H4 (cell line): ENCODE measurements around the gene CPNE9. TPM values are rescaled to one million over a fixed set of nuclear protein-coding genes. Genes with fewer than 3 reads are reported as not detected.

Experiments
- DNase-seq: peaks from one replicate; pipeline ENCODE4 v3.0.0-alpha.2; 2015; ENCODE audit warnings: low spot score
- total RNA-seq: library from RNA; depleted of rRNA; stranded (reverse); fragments of >200 nt; shearing (Covaris generic); gene quantifications from 2 replicates; pipeline ENCODE4 v1.2.3, GENCODE V29; 2014; rRNA removed

The CPNE9 gene
- total RNA-seq, 1 experiment from 2014 or later: 0.31 TPM

DNA sequence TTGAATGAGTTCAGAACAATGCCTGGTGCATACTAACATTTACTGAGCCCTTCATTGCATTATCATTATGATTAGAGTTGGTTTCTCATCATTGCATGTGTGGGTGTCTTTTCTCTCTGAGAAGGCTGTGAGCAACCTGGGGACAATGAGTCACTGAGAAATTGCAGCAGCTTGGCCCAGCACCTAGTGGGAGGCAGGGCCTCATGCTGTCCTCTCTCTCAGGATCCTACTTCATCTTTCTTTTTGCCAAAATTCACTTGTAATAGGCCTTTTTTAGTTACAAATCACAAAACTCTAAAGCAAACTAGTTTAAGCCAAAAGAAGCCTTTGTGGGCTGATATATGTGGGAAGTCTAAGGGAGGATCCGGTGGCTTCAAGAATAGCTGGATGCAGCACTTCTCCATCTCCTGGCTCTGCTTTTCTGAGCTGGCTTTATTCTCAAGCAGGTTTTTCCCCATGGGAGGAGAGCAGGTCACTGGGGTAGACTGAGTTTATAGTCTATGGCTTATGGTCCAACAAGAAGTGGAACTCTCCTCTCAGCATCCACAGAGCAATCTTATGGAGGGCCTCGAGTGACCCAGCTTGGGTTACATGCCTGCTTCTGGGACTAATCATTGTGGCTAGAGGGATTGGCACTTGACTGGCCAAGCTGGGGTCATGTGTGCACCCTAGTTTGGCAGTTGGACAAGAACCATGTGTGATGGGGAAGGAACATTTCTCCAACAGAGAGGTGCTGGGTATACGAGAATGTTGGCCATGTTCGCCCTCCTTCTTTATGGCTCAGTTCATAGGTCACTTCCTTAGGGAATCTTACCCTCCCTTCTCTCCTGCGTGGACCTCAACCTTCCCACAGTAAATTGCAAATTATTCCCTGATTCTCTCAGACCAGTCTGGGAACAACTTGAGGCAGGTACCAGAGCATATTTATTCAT, 74.8 kb downstream of the CPNE9 start:
- DNase-seq: no peak

DNA sequence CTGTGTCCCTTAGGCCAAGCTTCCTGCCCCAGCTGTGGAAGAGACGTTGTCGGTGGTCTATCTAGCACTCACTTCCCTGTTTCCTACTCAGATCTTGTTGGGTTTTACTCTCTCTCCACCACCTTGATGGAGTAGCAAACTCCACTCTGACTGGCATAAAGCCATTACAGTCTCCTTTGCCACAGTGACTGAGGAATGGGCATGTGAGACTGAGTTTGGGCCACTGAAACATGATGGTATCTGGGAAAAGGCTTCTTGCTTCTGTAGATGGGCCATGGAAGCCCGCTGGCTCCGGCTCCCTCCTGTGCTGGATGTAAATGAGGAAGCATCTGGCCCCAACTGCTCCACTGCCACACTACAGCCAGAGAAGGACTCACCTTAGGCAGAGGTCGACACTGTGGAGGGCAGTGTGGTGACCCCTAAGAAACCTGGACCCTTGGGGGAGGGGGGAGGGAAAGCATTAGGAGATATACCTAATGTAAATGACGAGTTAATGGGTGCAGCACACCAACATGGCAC, 75.5 kb downstream of the CPNE9 start:
- no peak for DNase-seq

Other genes with a start within 250 kb of the CPNE9 start
- gene LHFPL4, start 150.0 kb upstream of the CPNE9 start, total RNA-seq: 0.02 TPM in 1 of 2 replicates, not detected in the other
- 20.2 and 24.4 TPM in 2 replicates for gene MTMR14, start 54.3 kb upstream of the CPNE9 start, total RNA-seq
- gene BRPF1, start 27.9 kb downstream of the CPNE9 start, total RNA-seq: 10.1 and 10.6 TPM in 2 replicates
- 12.9 and 13.0 TPM in 2 replicates for gene OGG1, start 46.1 kb downstream of the CPNE9 start, total RNA-seq
- 4.9 and 16.6 TPM in 2 replicates for gene CAMK1, start 66.1 kb downstream of the CPNE9 start, total RNA-seq
- gene TADA3, start 88.6 kb downstream of the CPNE9 start, total RNA-seq: 81.5 and 95.9 TPM in 2 replicates
- 227 and 296 TPM in 2 replicates for gene ARPC4, start 89.2 kb downstream of the CPNE9 start, total RNA-seq
- 4.4 and 5.4 TPM in 2 replicates for gene TTLL3, start 106.4 kb downstream of the CPNE9 start, total RNA-seq
- gene RPUSD3, start 140.2 kb downstream of the CPNE9 start, total RNA-seq: 33.7 and 44.5 TPM in 2 replicates
- not detected in 2 replicates for gene CIDEC, start 176.4 kb downstream of the CPNE9 start, total RNA-seq
- 35.7 and 46.1 TPM in 2 replicates for gene JAGN1, start 186.8 kb downstream of the CPNE9 start, total RNA-seq
- not detected in 2 replicates for gene IL17RE, start 199.0 kb downstream of the CPNE9 start, total RNA-seq
- 23.0 and 32.4 TPM in 2 replicates for gene IL17RC, start 213.3 kb downstream of the CPNE9 start, total RNA-seq
- 7.4 and 8.7 TPM in 2 replicates for gene CRELD1, start 230.0 kb downstream of the CPNE9 start, total RNA-seq
- gene PRRT3, start 248.6 kb downstream of the CPNE9 start, total RNA-seq: 3.0 and 3.4 TPM in 2 replicates